NCI-H1417 (cell line): ENCODE data around the gene BIRC7.

Experiments used
- DNase-seq, 3 experiments: peaks; one replicate each; lab custom pipeline; 2025; lab: John Stamatoyannopoulos, UW

BIRC7 gene

GRCh38 chr20:63235399-63235983 lies at the start of gene BIRC7:
TSS of gene BIRC7 (plus strand) at chr20:63235905. CDS start at chr20:63236097, 192 bp downstream.
- DNase-seq: no peak

GRCh38 chr20:63186084-63186483 lies 49.6 kb upstream of the BIRC7 start:
- DNase-seq: no peak

GRCh38 chr20:63186528-63187316 lies 49.0 kb upstream of the BIRC7 start:
- DNase-seq: no peak

DNA sequence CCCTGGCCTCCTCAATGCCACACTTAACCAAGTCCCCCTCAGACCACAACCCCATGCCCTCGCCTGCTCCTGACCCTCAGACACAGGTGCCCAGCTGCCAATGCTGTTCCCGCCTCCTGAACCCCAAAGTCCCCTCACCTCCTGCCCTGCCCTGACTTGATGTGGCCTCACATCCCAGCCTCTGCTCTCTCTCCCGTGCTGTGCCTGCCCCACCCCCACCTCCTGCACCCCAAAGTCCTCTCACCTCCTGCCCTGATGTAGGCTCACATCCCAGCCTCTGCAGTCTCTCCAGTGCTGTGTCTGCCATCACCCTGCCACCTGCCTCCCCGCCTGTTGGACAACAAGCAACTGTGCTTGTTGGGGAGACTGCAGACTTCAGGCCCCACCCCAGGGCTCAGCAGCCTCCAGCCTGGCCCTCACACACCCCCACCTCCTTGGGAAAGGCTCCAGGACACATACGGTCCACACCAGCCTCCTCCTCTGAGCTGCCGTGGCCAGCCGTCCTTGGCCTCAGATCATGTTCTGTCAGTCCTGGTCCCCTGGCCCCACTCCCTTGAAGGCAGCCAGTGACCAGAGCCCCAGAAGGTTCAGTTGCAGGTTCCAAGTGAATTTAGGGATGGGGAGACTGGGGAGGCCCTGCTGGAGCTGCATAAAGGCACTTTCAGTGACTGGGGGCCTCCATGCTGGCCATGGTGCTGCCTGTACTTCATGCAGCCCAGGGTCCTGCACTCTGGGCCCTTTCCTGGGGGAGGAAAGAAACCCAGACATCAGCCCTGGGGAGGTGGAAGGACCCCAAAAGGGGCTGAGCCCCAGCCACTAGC lies 48.2 kb upstream of the BIRC7 start:
- no peak for DNase-seq

DNA sequence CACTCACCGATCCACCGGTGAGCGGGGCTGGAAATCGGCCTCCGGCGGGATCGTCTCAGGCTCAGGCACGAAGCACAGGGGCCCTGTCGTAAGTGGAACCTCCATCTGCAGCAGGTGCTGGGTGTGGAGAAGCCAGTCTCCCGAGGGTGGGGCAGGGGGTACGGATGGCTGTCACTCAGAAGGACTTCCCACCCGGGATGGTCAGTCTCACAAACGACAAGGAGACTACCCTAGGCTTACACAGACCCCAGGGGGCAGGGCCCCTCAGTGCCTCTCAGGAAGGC lies 47.6 kb upstream of the BIRC7 start:
- no peak for DNase-seq

DNA sequence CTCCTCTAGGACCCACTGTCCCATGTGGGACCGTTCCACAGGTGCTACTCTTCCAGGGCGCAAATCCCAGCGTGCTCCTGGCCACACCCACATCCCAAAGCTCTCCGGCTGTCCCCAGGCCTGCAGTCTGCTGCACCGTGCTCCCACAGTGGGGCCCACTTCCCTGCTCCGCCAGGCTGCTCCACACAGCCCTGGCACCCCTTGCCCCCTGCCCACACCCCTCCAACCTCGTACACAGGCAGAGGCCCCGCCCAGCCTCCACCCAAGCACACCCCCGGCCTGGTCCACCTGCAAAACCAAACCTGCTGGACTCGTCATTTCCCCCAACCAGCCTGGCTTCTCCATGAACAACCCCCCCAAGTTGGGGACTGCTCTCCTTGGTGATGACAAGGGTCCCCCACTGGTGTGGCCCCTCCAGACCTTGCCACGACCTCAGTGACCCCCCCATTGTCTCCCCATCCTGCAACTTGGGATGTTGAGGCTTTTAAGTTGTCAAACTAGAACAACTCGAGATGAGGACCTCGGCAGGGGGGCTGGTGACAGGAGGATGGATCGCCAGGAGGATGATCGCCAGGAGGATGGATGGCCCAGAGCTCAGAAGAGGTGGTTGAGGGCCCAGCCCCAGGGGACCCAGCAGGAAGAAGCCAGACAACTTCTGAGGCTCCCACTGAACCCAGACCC lies 46.9 kb upstream of the BIRC7 start:
- no peak for DNase-seq

DNA sequence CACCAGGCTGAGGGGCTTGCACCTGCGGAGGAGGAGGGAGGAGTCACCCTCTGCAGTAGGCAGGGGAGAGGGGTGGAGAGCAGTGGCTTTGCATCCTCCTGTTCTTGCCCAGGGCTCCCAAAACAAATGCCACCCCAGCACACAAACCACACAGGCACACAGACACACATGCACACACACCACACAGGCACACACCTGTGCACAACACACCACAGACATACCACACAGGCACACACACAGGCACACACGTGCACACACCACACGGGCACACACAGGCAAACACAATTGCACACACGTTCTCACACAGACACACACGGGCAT lies 46.4 kb upstream of the BIRC7 start:
- DNase-seq: no peak

DNA sequence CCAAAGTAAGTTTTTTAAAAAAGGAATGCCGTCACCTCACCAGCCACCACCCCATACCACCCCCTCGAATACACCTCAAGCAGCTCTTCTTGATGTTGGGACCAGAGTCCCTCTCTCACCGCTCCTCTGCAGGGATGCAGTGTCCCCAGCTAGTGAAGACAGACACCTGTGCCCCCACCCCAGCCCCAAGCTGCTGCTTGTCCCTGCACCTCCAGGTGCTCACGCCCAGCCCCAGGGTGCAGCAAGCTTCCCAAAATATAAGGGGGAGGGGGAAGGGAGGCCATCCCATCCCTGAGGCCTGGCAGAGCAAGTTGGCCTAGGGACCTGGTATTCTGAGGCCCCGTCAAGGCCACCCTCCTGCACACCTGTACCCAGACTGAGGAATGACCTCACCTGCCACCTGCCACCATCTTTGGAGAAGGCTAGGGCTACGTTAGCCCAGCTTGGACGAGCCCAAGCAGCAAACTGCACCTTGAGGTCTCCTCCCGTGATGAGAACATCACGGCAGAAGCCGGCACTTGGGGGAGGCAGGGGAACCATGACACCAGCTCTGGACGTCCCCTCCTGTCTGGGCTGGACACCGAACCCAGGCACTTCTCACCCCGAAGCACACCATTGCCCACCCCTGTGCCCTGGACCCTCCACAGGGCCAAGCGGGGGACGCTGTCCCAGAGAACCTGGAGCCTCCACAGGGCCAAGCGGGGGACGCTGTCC lies 45.7 kb upstream of the BIRC7 start:
- no peak for DNase-seq

DNA sequence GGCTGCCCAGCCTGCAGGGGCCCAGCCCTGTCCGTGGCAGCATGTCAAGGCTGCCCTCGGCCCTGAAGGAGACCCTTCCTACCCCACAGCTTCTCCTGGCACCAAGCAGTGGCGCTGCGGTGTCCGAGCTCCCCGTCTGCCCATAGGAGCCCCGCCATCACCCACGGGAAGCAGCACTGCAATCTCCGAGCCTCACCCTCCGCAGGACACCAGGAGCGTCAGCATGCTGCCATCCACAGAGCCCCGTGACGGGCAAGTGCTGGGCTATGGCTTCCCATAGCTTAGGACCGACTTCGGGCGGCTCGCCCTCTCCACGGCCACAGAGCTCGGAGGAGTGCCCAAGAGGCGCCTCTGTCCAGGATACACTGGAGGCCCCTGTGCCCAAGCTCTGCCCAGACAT lies 44.9 kb upstream of the BIRC7 start:
- no peak for DNase-seq

DNA sequence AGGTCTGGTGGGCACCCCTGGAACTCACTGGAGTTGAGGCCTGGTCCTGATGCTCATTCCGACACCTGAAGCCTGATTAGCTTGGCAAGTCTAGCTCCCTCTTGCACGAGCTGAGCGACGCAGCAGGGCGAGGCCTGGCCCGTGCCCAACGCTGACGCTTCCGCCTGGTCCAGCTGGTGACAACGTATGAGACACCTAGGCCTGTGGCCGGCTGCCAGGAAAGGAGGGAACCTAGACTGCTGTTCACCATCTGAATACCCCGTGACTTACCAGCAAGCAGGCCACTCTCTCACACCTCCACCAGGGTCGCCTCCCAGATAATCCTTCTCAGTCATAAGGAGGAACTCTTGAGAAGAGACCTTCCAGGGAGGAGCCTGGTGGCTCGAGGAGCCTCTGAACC lies 44.3 kb upstream of the BIRC7 start:
- peak in 1 of 3 experiments; percentile 22 for DNase-seq

DNA sequence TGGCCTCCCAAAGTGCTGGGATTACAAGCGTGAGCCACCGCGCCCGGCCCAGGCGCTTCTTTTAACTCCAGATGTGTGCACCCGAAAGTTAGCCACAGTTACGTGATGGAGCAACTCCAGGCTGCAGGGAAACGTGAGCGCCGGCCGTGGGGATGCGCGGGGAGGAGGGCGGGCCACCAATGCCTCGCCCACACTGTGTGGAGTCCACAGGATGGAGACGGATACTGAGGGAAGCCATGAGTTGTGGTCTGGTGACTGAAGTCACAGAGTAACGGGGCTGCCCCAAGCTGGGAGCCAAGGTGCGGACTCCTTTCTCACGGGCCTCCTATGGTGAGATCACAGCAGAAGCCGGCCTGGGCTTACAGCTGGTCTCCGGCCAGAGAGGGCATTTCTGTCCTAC lies 43.0 kb upstream of the BIRC7 start:
- no peak for DNase-seq

GRCh38 chr20:63194007-63194796 lies 41.5 kb upstream of the BIRC7 start:
- DNase-seq: no peak

DNA sequence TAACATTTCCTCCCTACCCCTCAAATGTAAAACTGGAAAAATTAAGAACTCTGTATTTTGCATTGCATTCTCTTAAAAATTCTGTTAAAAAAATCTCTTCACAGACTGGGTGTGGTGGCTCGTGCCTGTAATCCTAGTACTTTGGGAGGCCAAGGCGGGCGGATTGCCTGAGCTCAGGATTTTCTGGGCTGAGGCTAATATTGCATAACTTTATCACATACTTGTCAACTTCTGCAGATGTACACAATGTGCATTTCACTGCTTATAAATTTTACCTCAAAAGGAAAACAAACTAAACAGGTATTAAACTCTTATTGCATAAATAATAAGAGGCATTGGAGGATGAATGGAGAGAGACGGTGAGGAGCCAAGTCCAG lies 40.9 kb upstream of the BIRC7 start:
- DNase-seq: no peak

DNA sequence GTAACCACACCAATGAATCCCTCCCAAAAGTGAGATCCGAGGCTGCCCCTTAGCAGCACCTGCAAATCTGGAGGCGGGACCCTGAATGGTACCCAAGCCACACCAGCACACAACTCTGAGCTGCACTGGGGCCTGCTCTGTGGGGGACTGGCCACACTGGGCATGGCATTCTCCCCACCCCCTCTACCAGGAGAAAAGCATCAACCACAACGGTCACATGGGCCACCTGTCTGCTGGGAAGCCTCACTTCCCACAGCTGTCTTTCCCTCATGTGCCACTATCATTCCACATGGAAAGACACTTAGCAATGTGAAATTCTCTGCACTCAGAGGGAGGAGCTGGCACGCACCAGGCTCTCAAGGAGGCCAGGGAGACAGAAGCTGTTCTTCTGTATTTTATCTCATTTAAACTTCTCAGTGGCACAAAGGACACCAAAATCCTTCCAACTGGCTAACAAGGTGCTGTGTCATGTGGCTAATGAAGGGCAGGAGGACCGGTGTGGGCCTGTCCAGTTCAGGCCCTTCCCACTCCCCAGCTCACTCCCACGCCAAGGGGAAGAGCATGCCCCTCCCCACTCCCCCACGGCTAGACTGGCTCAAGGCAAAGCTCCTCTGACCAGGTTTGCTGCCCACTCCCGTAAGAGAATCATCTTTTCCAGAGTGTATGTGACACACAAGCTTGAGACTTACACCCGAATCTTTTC lies 38.8 kb upstream of the BIRC7 start:
- no peak for DNase-seq

- no peak for DNase-seq
Measured at GRCh38 chr20:63198606-63199005, 37.1 kb upstream of the BIRC7 start.

- DNase-seq: no peak
Measured at GRCh38 chr20:63202021-63202420, 33.7 kb upstream of the BIRC7 start.

DNA sequence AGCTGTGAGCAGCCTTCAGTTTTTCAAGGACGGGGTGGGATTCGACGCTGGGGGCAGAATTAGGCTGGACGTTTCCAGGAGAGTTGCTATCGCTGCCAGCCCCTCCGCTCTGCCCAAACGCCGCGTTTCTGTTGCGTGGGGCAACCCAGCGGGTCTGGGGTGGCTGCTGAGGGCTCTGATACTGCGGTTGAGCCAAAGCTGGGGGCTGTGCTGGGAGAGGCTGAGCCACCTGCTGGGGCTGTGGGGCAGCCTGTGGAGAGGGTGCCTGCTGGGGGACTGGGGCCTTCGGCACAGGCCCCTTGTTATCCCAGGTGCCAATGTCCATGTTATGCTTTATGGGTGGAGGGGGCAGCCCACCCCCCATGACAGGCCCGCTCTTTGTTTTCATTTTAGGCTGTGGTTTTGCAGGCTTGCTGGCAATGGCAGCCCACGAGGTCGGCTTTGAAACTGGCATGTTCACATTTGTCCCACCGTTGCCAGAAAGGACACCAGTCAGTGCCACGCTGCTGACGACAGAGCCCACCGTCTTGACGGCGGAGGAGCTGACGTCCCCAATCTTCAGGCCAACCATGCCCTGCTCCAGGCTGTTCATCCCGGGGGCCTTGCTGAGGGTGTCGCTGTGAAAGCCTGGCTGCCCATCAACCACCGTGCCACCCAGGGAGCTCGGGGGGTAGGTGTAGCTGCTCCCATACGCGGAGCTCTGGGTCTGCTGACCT lies 32.7 kb upstream of the BIRC7 start:
- DNase-seq: no peak

GRCh38 chr20:63204362-63204761 lies 31.3 kb upstream of the BIRC7 start:
- no peak for DNase-seq

DNA sequence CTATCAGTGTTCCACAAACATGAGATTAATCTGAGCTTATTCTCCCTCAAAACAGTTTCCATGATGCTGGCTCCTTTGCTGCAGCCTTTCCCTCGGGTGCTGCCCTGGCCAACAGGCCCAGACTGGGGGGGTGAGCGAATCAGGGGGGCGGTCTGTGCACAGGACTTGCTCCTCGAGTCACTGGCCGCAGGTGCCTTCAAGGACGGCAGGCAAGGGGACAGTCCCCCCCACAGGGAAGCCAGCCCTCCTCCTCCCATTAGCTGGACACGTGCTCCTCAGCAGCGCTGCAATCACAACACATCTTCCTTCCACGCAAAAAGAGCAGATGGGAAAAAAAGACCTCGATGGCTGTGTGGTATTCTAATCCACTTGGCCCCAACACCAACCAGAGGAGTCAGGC lies 29.8 kb upstream of the BIRC7 start:
- no peak for DNase-seq

DNA sequence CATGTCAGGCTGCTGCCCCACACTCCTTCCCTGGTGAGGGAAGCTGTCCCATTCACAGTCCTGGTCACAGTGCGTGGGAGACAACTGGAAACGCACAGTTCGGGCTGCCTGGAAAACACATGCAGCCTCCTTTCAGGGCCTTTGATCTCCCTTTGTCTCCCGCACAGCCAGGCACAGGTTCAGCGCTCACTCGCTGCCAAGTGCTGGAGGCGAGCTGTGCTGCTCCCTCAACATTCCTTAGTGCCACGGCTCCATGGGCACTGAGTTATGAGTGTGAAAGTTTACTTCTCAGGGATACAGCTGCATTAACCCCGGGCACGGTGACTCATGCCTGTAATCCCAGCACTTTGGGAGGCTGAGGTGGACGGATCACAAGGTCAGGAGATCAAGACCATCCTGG lies 28.8 kb upstream of the BIRC7 start:
- no peak for DNase-seq
